ENCODE data around the gene TP53I11.

Gene TP53I11

DNA sequence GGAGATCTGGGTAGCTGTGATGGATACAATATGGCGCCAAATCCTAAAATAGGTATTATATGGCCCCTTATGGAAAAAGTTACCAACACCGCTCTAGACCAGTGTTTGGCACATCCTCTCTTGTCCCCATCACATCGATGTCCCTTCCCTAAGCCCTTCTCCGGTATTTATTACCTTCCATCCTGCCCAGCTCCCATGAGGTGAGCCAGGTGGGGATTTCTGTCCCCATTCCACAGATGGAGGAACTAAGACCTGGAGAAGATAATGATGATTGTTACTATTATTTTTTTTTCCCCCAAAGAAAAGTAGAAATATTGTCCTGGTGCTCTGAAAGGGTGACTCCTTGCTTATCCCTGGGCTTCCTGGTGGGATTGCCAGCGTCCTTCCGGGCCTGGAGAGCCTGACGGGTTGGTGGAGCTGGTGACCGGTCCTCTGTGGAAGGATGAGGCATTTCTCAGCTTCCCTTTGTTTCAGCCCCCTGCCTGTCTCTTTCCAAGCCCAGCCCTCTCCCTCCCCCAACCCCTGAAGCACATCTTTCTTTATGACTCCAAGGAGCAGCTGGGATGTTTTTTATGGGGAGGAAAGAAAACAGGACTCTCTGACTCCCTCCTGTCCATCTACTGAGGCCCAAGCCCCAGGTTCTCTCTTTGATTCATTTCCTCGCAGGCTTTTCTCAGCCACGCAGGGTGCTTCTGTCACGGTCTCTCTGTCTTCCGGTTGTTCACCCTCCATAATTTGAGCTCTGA, 65.4 kb downstream of the TP53I11 start:
- DNase-seq (ENCODE audit: low read depth) = no peak

DNA sequence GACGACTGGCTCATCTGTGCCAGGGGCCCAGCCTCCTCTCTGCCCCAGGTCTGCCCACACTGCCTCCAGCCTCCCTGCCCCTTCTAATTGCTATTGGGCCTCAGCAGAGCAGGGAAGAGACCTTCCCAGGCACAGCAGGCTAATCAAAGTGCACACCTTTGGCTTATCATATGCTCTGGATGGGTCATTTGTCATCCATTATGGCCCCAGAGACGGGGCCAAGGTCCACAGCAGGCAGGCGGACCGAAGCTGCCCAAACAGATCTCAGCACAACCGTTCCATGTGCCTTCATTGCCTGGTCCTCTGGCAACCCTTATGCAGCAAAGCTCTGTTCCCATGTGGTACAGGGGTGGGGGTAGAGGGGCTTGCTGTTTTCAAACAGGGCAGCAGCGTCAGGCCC, 66.6 kb downstream of the TP53I11 start:
- DNase-seq (ENCODE audit: low read depth) = no peak

GRCh38 chr11:44883277-44883676, 67.4 kb downstream of the TP53I11 start:
- no peak for DNase-seq (ENCODE audit: low read depth)

Data from GM04503 (cell line).